CD4-positive, alpha-beta T cell treated with Interferon alpha-2 for 1 hour (primary cell): ENCODE data around the gene TBX18.

ENCODE experiments used
- DNase-seq, 2 donors: peaks; one replicate each; pipeline ENCODE4 v3.0.0-alpha.2; 2020 to 2022

Gene TBX18

GRCh38 chr6:84772428-84773132 lies 8.2 kb upstream of the TBX18 start:
- DNase-seq = no peak

- DNase-seq = no peak
These were observed 7.5 kb upstream of the TBX18 start for GRCh38 chr6:84771756-84772356.

- no peak for DNase-seq
These were observed 6.8 kb upstream of the TBX18 start for GRCh38 chr6:84771125-84771755.

GRCh38 chr6:84770521-84770920 lies 6.1 kb upstream of the TBX18 start:
- no peak for DNase-seq

DNA sequence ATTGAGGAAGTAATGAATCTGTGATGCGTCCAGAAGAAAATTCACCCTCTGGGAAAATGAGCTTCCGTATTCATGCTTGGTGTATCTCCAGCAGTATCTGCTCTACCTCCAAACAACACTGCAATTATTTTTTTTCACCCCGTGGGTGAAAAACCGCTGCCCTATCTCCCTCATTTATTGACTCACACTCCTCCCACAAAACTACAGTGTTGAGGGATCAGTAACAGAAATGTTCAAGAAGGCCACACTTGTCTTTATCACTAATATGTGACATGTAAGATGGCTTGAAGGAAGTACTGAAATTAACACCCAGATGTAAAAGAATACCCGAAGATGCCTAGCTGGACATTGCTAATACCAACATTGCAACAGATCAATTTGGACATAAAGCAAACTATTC lies 4.9 kb upstream of the TBX18 start:
- no peak for DNase-seq

- no peak for DNase-seq
These were observed 4.2 kb upstream of the TBX18 start for GRCh38 chr6:84768442-84769174.

DNA sequence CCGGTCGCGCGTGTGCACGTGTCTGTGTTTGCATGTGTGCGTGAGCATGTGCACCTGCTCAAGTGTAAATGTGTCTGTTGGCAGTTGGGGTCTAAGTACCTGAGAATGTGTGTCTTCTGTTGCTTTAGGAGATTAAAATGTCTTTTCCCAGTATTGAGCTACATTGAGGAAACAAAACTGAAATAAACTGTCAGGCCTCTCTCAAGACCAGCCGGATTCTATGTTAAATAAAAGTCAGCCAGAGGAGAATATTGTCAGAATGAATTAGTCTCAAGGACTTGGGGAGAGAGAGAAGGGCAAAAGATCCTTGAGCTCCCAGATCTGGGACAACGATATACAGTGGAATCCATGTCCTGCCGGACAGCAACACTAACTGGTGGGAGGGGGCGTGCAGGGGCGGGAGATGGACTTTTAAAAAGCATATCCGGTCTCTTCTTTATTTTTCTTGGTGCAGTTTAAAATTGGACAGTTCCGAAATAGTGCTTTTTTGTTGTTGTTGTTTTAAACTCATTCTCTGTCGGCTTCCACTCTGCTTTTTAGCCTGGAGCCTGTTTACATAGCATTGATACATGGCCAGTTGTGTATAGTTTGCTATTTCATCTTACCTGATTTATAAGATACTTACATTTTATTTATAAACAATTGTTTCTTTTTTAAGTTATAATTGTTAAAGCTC lies 3.3 kb upstream of the TBX18 start:
- no peak for DNase-seq

DNA sequence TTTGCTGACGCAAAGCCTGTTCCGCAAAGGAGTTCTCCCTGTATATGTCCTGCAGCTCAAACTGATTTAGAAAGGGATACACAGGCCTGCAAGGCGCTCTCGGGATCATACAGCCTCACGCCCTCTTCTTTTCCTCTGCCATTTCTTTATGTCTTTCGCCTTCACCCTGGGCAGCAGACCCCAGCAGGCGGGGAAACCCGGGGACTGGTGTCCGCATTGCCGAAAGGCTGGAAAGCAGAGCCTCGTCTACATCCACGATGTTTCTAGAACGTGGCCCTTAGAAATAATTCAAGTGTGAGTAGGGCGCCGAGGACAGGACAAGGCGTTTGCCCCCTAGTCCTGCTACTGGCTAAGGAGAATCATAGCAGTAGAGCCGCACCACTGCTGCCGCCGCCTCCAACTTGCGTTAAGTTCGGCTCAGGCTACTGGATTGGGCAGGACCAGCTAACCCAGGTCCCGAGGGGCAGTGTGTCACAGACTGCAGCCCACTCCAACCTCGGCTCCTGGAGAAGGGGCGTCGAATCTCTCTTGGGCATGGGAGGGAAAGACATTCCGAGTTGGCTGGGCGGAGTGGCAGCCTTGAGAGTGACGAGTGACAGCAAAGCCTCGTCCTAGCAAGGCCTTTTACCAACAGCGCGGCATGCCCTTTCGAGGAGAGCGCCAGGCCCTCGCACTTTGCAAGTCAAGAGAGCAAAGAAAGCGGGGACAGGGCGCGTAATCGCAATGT lies 2.6 kb upstream of the TBX18 start:
- no peak for DNase-seq

DNA sequence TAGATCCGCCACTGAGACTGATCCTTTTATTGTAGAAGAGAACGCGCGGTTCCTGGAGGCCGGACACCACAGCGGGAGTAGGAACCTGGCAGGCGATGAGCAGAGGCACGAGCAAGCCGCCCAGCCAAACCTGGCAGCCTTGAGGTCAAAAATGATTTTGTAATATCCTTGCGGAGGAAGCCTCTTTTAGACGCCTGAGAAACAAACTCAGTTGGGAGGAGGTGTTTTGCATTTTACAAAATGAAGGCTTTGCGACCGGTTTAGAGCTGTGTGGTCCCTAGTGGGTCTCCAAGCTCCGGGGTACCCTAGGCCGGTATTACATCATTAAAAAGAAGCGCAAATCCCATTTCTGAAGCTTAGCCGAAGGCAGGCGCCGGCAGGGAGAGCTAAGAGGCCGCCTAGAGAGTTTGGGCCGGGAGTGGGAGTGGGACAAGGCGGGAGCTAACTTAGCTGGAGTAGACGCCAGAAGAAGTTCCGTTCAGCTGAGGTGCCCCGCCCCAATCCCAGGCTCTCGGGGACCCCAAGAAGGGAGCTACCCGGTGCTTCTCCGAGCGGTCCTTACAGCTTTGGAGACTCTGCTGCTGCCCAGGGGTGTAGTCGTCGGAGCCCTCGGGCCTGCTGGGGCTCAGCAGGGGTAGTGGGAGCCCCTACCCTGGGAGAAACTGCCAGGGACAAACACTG lies 1.9 kb upstream of the TBX18 start:
- DNase-seq = no peak

- DNase-seq = no peak
These were observed 489 bp downstream of the TBX18 start for GRCh38 chr6:84763886-84764331.

- DNase-seq = no peak
These were observed 1.2 kb downstream of the TBX18 start for GRCh38 chr6:84763003-84763885.

DNA sequence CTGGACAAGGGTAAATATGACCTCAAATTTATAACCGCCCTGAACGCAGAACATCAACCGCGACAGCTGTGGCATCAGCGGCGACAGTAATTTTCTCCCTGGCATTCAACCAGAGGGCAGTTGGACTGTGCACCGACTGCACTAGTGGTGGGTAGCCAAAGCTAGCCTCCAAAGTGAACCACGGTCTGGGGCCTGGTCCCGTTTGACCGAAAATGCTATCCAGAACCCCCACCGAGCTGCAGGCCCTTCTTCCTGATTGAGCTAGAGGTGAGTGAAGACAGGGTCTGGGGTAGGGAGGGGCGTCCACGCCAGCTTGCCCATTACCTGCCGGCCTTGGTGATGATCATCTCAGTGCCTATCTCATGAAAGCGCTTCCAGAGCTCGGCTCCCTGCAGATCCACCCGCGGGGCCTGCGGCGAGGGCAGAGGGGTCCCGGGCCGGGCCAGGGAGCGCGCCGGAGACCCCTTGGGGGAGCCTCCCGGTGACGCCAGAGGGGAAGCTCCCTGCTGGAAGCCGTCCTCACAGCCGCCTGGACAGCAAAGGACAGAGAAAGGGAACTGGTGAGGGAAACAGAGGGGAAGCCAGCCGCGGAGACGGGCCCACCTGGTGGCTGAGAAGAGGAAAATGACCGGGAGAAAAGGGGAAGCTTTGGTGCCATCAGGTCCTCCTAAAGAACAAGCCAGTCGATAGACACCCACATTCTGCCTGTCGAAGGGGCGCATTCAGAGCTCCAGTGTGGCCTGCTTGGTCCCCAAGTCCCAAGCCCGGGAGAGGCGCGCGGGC lies 2.0 kb downstream of the TBX18 start:
- DNase-seq = no peak

DNA sequence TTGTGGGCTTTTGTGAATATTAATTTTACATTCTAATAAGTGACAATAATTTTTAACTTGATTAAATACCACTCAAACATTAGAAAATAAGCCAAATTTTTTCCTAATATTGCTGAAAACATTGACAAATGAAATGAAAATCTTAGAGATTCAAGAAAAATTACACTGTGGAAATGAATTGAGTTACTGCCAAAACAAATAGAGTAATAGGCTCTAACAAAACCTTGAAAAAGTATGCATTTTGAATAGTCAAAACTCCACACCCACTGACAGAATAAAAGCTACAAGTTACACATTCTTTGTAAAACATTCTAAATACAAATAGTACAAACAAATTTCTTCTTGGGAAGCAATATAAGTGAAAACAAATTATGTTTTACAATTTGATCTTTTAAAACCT lies 5.9 kb downstream of the TBX18 start:
- no peak for DNase-seq

DNA sequence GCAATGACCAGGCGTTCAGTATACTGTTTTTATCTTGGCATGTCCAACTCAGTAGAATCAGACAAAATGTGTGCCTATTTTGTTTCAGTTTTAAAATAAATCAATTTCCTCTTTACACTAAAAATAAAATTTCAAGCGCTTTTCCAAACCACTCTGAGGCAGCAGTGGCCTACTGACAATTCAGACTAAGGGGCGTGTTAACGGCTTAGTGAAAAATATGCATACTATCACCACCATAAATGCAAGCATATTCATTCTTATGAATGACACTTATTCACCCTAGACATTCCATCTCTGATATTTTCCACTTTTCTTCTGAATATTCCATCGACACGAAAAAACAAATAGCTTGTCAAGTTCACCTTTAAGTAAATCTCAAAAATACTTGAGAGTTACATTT lies 7.5 kb downstream of the TBX18 start:
- no peak for DNase-seq

GRCh38 chr6:84756466-84756865 lies 7.9 kb downstream of the TBX18 start:
- DNase-seq = no peak

- DNase-seq = no peak
These were observed 11.2 kb downstream of the TBX18 start for GRCh38 chr6:84753173-84753572.

- no peak for DNase-seq
These were observed 12.1 kb downstream of the TBX18 start for GRCh38 chr6:84752118-84752850.

DNA sequence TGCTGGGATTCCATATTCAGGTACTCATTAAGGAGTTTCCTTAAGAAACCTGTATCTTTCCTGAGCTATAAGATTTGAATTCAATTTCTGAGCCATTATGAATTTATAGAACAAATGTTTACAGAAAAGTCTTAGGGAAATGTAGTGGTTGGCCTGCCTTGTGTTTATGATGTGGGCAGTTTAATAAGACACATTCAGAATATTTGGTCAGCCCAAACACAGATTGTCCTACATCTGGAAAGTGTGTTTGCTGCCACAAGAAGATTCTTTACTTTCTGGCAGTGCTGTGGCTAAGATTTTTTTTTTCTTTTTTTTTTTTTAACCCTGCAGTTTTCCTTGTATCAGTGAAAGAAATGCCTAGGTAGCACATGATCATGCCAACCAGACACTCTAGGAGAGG lies 15.2 kb downstream of the TBX18 start:
- DNase-seq = no peak

DNA sequence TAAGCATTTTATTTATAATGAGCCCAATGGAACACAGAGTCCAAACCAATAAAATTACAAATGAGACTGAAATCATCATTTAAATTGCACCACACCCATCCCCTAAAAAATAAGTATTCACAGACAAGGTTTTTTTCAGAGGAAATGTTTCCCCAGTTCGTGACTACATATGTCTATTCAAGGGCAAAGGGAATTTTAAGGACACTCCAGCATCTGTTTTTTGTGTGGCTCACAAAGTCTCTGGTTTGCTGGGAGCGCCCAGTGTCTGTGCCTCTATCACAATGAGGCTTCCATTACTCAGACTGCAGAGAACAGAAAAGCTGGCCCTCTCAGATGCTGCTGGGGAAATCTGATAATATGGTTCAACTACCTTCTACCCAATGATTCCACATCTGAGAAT lies 16.0 kb downstream of the TBX18 start:
- no peak for DNase-seq
